HG02798 (cell line): ENCODE results near the gene WDFY4.

Experiments
- ATAC-seq: cut with Tn5 transposase; IDR thresholded peaks from one replicate; pipeline ENCODE4 v1.9.1; 2021; ENCODE audit warnings: mild to moderate bottlenecking; ENCODE audit not compliant: unreplicated experiment, poor library complexity

The WDFY4 gene

GRCh38 chr10:48740015-48740707 lies 55.5 kb downstream of the WDFY4 start:
- no peak for ATAC-seq

- no peak for ATAC-seq
Observed at GRCh38 chr10:48740988-48741387, 56.3 kb downstream of the WDFY4 start.

DNA sequence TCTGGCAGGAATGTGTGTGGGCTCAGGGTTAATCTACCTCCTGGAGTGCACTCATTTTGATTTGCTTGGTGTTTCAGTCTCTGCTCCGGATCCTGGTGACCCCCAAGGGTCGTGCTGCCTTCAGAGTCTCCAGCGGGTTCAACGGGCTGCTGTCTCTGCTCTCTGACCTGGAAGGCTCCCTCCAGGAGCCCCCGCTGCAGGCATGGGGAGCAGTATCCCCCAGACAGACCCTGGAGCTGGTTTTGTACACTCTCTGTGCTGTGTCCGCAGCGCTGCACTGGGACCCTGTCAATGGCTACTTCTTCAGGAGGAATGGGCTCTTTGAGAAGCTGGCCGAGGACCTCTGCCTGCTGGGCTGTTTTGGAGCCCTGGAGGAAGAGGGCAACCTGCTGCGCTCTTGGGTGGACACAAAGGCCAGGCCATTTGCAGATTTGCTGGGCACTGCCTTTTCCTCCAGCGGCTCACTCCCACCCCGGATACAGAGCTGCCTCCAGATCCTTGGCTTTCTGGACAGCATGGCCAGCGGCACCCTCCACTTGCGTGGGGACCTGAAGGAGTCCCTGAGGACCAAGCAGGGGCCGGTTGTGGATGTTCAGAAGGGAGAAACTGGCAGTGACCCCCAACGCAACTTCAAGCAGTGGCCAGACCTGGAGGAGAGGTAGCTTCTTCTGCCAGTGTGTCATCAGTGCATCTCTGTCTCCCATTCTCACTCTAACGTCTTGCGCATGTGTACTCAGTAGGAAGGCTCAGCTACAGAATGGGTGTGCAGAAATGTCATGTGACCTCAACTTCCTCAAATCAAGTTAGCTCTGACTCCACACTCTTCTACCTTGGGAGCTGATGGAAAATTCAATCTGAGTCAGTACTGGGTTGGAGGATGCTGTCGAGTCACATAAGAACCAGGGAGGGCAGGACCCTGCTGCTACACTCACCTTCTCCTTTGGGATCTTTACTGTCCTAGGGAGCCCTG lies 58.5 kb downstream of the WDFY4 start:
- no peak for ATAC-seq

DNA sequence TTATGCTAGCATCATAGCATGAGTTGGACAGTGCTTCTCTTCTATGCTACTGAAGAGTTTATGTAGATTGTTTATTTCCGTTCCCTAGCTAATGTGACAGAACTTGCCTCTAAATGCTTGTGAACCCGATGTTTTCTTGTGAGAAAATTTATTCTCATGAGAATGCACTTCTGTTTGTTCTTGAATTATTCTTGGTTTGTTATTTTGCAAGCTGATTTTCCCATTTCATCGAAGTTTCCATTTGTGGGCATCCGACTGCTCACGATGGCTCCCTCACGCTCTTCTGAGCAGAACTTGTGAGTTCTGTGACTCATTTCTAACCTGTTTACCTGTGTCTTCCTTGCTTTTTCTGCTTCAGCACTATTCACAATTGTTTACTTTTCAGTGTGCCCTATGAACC lies 59.9 kb downstream of the WDFY4 start:
- peak; percentile 45 for ATAC-seq

DNA sequence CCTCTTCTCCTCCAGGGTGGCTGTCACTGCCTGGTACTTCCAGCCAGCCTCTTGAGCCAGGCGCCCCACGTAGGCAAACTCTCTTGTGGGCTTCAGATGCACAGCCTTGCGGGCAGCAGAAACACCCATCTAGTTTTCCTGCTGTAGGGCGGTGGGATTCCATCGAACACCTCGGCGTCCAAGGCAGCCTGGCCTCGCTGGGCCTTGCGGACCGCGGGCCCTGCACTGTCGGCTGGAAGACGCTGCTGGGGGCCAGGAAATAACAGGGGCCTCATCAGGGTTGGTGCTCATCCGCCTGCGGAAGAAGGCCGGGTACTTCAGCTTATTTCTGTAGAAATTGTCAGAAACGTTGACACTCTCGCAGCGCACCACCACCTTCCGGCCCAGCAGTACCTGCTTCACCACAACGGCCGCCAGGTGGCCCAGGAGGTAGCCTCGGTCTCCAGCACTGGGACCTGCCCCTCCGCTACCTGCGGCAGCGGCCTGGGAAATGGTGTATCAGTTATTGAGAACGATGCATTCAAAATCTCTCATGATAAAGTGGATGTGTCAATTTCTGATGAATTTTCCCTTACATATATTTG lies 61.1 kb downstream of the WDFY4 start:
- no peak for ATAC-seq

GRCh38 chr10:48748573-48748972 lies 63.9 kb downstream of the WDFY4 start:
- no peak for ATAC-seq

DNA sequence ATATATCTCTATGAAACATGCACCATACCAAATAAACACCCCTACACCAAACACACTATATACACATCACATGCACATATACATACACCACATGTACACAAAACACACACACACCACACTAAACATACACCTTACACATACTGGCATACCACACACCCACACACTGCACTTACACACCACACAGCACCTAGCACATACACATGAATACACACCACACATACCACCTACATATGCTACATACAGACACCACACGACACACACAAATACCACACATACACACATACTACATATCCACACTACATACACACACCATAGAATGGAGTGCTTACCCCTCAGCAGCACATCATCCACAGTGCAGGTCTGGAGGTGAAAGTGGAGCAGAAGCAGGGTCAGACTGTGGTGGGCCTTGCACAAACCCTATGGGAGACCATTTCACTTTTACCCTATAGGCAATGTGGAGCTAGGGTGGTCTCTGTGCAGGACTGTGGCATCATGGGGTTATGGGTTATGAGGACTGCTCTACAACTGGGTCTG lies 64.6 kb downstream of the WDFY4 start:
- no peak for ATAC-seq

- no peak for ATAC-seq
Observed at GRCh38 chr10:48750019-48750418, 65.3 kb downstream of the WDFY4 start.

DNA sequence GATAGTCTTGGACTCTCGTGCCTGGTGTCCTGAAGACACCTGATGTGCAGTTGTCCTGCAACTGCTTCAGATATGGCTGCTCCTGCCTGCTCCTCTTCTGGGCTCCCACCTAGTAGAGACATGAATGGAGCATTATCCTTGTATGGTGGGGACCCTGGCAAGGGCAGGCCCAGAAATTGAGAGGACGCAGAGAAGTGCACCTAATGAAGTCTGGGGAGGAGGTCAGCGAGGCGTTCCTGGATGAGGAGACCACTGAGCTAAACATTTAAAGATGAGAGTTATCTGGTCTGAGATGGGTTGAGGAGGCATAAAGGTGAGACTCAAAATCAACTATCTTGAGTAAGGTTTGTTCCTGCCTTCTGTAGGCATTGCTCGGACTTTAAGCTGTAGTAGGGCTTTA lies 66.3 kb downstream of the WDFY4 start:
- no peak for ATAC-seq

DNA sequence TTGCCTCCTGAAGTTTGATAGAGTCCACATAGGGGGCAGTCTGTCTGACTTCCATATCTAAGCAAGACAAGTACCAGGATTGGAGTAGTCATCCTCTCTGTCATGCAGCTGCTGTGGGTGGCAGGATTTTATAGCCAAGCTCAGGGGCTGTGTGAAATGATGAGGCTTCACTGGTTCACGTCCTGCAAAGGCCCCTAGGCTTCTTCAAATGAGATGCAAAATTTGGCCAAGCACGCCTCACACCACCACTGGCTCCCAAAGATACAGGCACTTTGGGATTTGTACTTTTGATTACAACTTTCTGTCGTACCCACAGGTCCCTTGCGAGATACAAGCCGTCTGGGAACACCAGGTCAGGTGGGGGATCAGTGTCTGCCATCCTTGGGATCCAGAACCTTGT lies 67.1 kb downstream of the WDFY4 start:
- ATAC-seq: no peak

- ATAC-seq: no peak
Observed at GRCh38 chr10:48758411-48758810, 73.7 kb downstream of the WDFY4 start.

GRCh38 chr10:48759113-48759901 lies 74.6 kb downstream of the WDFY4 start:
- peak; percentile 83 for ATAC-seq

DNA sequence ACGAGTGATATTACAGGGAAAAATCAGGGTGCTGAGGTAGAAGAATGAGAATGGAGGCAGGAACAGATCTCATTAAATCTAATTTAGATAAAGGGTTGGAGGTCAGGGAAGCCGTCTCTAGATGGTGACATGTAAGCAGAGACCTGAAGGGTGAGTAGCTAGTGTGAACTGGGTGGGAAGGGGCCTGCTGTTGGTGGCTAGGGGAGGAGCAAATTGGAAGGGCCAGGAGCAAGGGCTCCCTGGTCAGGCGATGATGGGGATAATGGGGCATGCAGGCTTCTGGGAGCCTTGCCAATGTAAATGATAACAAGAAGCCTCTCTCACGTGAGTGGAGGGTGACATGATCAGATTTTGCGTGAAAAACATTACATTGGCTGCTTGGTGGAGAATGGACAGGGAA lies 76.3 kb downstream of the WDFY4 start:
- no peak for ATAC-seq

- ATAC-seq: no peak
Observed at GRCh38 chr10:48762064-48763042, 77.7 kb downstream of the WDFY4 start.

GRCh38 chr10:48763403-48763965 lies 78.8 kb downstream of the WDFY4 start:
- ATAC-seq: no peak

DNA sequence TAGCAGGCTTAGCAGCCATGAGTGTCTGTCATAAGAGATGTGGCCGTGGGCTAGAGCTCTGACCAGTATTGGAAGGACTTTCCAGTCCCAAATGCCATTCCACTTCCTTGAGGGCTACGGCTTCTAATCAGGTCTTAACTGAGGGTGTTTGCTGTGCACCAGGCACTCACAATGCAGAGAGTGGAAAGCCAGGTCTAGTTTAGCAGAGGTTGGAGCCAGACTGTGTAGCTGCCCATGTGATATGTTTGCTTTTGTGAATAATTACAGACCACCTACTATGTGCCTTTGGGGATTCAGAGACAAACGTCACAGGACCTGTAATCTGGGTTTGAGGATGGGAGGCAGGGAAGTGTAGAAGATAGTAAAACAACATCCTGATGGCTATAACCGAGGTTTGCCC lies 79.8 kb downstream of the WDFY4 start:
- no peak for ATAC-seq

GRCh38 chr10:48765039-48765438 lies 80.4 kb downstream of the WDFY4 start:
- ATAC-seq: peak; percentile 50

GRCh38 chr10:48765527-48765926 lies 80.9 kb downstream of the WDFY4 start:
- ATAC-seq: no peak
